ENCODE measurements around the gene PDE5A.

The PDE5A gene

DNA sequence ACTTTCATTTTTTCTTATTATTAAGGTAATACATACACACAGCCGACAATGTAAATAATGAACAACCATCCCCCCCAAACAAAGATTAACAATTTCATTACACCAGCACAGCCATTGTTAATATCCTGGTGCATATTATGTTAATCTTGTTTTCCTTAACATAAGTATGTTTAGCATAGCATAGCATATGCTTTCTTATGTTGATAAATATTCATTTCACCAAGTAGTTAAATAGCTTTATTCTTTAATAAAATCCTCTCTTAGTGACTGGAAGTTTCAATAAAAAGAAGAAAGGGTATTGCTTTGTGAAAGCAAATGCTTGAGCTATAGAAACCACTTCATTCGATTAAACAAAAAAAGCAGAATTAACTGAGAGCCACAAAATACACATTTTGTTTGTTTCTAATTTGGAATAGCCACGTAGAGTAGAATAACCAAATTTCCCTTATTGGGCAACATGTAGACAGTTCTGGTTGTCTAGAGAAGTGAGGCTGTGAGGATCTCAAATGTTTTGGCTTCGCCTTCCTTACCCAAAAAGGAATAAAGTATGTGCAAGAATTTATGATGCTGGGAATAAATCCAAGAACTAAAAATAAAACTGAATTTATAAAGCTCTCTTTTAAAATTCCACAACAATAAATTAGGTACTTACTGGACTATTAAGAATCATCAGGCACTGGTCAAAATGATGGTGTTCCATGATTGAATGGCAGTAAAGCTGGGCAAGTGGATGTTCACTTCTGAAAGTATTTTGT lies 118.0 kb downstream of the PDE5A start:
- Histone ChIP-seq H3K9me3 (ENCODE audit: control insufficient read depth, low read length) (no peaks in the 10 kb centered on the region), H3K14ac (ENCODE audit: low read length in 2 of 2) (no peak overlapping the region), H3K4me1 (ENCODE audit: control insufficient read depth, insufficient read depth, low read depth, low read length) (no peaks in the 10 kb centered on the region), H2BK5ac (ENCODE audit: low read depth, low read length, poor library complexity, severe bottlenecking) (no peak overlapping the region), H2BK120ac (ENCODE audit: low read depth, low read length) (no peak overlapping the region), H3K18ac (ENCODE audit: low read depth in 1 of 2, low read length in 2 of 2) (no peak overlapping the region), H3K79me1 (replicated peaks; ENCODE audit: low read length, poor library complexity, severe bottlenecking) (no peaks in the 10 kb centered on the region), H2BK15ac (ENCODE audit: low read depth, poor library complexity, severe bottlenecking) (no peak overlapping the region), H3K4ac (ENCODE audit: low read depth in 1 of 2, low read length in 2 of 2) (no peak overlapping the region), H2AK5ac (ENCODE audit: low read length, severe bottlenecking) (no peak overlapping the region), H3K23ac (ENCODE audit: low read length in 2 of 2) (no peak overlapping the region), H4K91ac (ENCODE audit: low read length) (no peak overlapping the region), H3K27ac (ENCODE audit: low read length, poor library complexity, severe bottlenecking) (no peak overlapping the region), H2AFZ (ENCODE audit: low read depth, low read length) (no peak overlapping the region), H3K9ac (ENCODE audit: low read length) (no peak overlapping the region), H3K36me3 (ENCODE audit: control insufficient read depth in 1 of 2, insufficient read depth in 2 of 2, low read depth in 1 of 2, low read length in 2 of 2) (peaks cover 3 to 48% of the 10 kb centered on the region in 2 experiments), H2BK12ac (ENCODE audit: low read length in 2 of 2) (no peak overlapping the region), H3K27me3 (ENCODE audit: control insufficient read depth in 1 of 2, insufficient read depth in 1 of 2, low read length in 2 of 2) (no peaks in the 10 kb centered on the region), H3K4me3 (ENCODE audit: insufficient read depth in 1 of 2, low read depth in 1 of 2, low read length in 2 of 2) (no peak overlapping the region), H4K8ac (ENCODE audit: low read length) (no peak overlapping the region), H3K4me2 (ENCODE audit: low read length, poor library complexity, severe bottlenecking) (no peak overlapping the region)
- WGBS, result 91% methylated on average over 1 of the region's 4 CpGs
- no peak for DNase-seq

DNA sequence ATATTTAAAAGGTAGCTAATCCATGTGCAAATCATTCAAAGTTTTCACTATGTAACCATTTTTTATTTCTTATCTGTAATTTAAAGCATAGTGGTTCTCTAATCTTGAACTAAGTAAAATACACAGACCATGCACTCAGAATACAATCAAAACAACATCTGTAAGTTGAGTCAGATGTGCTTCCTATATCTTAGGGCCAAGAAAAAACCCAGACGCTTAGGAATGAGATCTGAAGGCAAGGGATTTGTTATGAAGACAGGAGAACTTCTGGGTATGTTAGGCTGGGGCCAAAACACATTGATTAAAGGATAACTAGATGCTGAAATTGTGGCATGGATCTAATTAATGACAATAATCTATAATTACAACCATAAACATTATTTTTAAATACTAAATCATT lies 120.3 kb downstream of the PDE5A start:
- Histone ChIP-seq H2BK12ac (ENCODE audit: low read length in 2 of 2) (no peak overlapping the region), H2AFZ (ENCODE audit: low read depth, low read length) (no peak overlapping the region), H3K36me3 (ENCODE audit: control insufficient read depth in 1 of 2, insufficient read depth in 2 of 2, low read depth in 1 of 2, low read length in 2 of 2) (peaks cover 3 to 40% of the 10 kb centered on the region in 2 experiments), H3K14ac (ENCODE audit: low read length in 2 of 2) (no peak overlapping the region), H3K79me1 (replicated peaks; ENCODE audit: low read length, poor library complexity, severe bottlenecking) (no peaks in the 10 kb centered on the region), H3K4me1 (ENCODE audit: control insufficient read depth, insufficient read depth, low read depth, low read length) (no peaks in the 10 kb centered on the region), H3K9me3 (ENCODE audit: control insufficient read depth, low read length) (no peaks in the 10 kb centered on the region), H4K8ac (ENCODE audit: low read length) (no peak overlapping the region), H3K9ac (ENCODE audit: low read length) (no peak overlapping the region), H3K27me3 (ENCODE audit: control insufficient read depth in 1 of 2, insufficient read depth in 1 of 2, low read length in 2 of 2) (no peaks in the 10 kb centered on the region), H3K27ac (ENCODE audit: low read length, poor library complexity, severe bottlenecking) (no peak overlapping the region), H3K18ac (ENCODE audit: low read depth in 1 of 2, low read length in 2 of 2) (no peak overlapping the region), H2BK15ac (ENCODE audit: low read depth, poor library complexity, severe bottlenecking) (no peak overlapping the region), H3K23ac (ENCODE audit: low read length in 2 of 2) (no peak overlapping the region), H2AK5ac (ENCODE audit: low read length, severe bottlenecking) (no peak overlapping the region), H3K4me2 (ENCODE audit: low read length, poor library complexity, severe bottlenecking) (no peak overlapping the region), H4K91ac (ENCODE audit: low read length) (no peak overlapping the region), H2BK5ac (ENCODE audit: low read depth, low read length, poor library complexity, severe bottlenecking) (no peak overlapping the region), H3K4me3 (ENCODE audit: insufficient read depth in 1 of 2, low read depth in 1 of 2, low read length in 2 of 2) (no peak overlapping the region), H3K4ac (ENCODE audit: low read depth in 1 of 2, low read length in 2 of 2) (no peak overlapping the region), H2BK120ac (ENCODE audit: low read depth, low read length) (no peak overlapping the region)
- WGBS, result 83% methylated on average over 1 of the region's 1 CpG
- DNase-seq, result no peak

DNA sequence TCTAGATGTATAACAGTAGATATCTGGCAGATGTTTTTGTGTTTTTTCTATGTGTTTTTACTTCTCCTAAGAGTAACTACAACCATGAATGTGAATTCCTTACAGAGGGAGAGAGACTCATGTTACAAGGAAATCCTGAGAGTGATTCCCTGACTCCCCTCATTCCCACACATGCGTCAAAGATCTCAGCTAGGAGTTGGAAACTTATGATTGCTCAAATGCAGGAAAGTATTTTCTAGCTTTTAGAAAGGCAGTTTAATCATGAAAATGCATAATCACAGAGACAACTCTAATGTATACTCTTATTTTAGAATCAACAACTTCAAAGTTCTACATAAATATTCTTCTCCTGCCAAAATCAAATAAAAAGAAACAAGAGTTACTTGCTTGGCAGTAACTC lies 121.8 kb downstream of the PDE5A start:
- WGBS, result no CpG with 5 or more reads among the region's 1 CpG
- no peak overlapping the region for H4K8ac ChIP-seq (ENCODE audit: low read length)
- no peak overlapping the region for H3K18ac ChIP-seq (ENCODE audit: low read depth in 1 of 2, low read length in 2 of 2)

DNA sequence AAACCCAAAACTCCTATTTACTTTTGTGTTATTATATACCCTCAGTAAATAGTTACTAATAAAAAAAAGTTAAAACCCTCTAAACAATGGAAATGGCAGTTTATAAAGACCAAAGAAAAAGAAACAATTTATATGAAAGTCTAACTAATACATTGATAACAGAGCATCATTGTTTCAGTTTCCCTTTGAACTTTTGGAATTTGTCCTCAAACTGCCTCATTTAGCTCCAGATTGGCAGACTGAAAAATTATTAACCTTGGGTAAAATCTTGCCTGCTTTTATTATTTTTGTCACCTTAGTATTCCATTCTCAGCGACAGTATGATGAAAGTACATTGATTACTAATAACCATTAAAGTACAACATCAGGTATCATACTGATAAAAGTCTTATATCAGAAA lies 124.0 kb downstream of the PDE5A start:
- Histone ChIP-seq H2AK5ac (ENCODE audit: low read length, severe bottlenecking) (no peak overlapping the region), H3K4me3 (ENCODE audit: insufficient read depth in 1 of 2, low read depth in 1 of 2, low read length in 2 of 2) (no peak overlapping the region), H3K27ac (ENCODE audit: low read length, poor library complexity, severe bottlenecking) (no peak overlapping the region), H4K8ac (ENCODE audit: low read length) (no peak overlapping the region), H3K4ac (ENCODE audit: low read depth in 1 of 2, low read length in 2 of 2) (no peak overlapping the region), H2BK12ac (ENCODE audit: low read length in 2 of 2) (no peak overlapping the region), H3K4me2 (ENCODE audit: low read length, poor library complexity, severe bottlenecking) (no peak overlapping the region), H3K27me3 (ENCODE audit: control insufficient read depth in 1 of 2, insufficient read depth in 1 of 2, low read length in 2 of 2) (no peaks in the 10 kb centered on the region), H3K14ac (ENCODE audit: low read length in 2 of 2) (no peak overlapping the region), H2BK15ac (ENCODE audit: low read depth, poor library complexity, severe bottlenecking) (no peak overlapping the region), H2BK120ac (ENCODE audit: low read depth, low read length) (no peak overlapping the region), H2BK5ac (ENCODE audit: low read depth, low read length, poor library complexity, severe bottlenecking) (no peak overlapping the region), H3K23ac (ENCODE audit: low read length in 2 of 2) (no peak overlapping the region), H4K91ac (ENCODE audit: low read length) (no peak overlapping the region), H3K18ac (ENCODE audit: low read depth in 1 of 2, low read length in 2 of 2) (no peak overlapping the region), H3K4me1 (ENCODE audit: control insufficient read depth, insufficient read depth, low read depth, low read length) (no peaks in the 10 kb centered on the region), H3K9me3 (ENCODE audit: control insufficient read depth, low read length) (no peaks in the 10 kb centered on the region), H3K9ac (ENCODE audit: low read length) (no peak overlapping the region), H3K36me3 (ENCODE audit: control insufficient read depth in 1 of 2, insufficient read depth in 2 of 2, low read depth in 1 of 2, low read length in 2 of 2) (peaks cover 4 to 61% of the 10 kb centered on the region in 2 experiments), H2AFZ (ENCODE audit: low read depth, low read length) (no peak overlapping the region), H3K79me1 (replicated peaks; ENCODE audit: low read length, poor library complexity, severe bottlenecking) (no peaks in the 10 kb centered on the region)
- no CpG with 5 or more reads among the region's 1 CpG for WGBS
- no peak for DNase-seq

More for the DNA sequence above, 121.8 kb downstream of the PDE5A start:
- DNase-seq, result no peak
- H3K23ac ChIP-seq (ENCODE audit: low read length in 2 of 2), result no peak overlapping the region
- no peak overlapping the region for H3K4ac ChIP-seq (ENCODE audit: low read depth in 1 of 2, low read length in 2 of 2)
- no peak overlapping the region for H3K9ac ChIP-seq (ENCODE audit: low read length)
- H2BK15ac ChIP-seq (ENCODE audit: low read depth, poor library complexity, severe bottlenecking), result no peak overlapping the region
- H3K27ac ChIP-seq (ENCODE audit: low read length, poor library complexity, severe bottlenecking), result no peak overlapping the region
- H3K14ac ChIP-seq (ENCODE audit: low read length in 2 of 2), result no peak overlapping the region
- peaks cover 0 to 42% of the 10 kb centered on the region in 2 experiments for H3K36me3 ChIP-seq (ENCODE audit: control insufficient read depth in 1 of 2, insufficient read depth in 2 of 2, low read depth in 1 of 2, low read length in 2 of 2)
- H3K4me3 ChIP-seq (ENCODE audit: insufficient read depth in 1 of 2, low read depth in 1 of 2, low read length in 2 of 2), result no peak overlapping the region
- no peaks in the 10 kb centered on the region for H3K9me3 ChIP-seq (ENCODE audit: control insufficient read depth, low read length)
- no peak overlapping the region for H2AK5ac ChIP-seq (ENCODE audit: low read length, severe bottlenecking)
- no peak overlapping the region for H4K91ac ChIP-seq (ENCODE audit: low read length)
- H2BK12ac ChIP-seq (ENCODE audit: low read length in 2 of 2), result no peak overlapping the region
- H3K4me1 ChIP-seq (ENCODE audit: control insufficient read depth, insufficient read depth, low read depth, low read length), result no peaks in the 10 kb centered on the region
- no peak overlapping the region for H2BK5ac ChIP-seq (ENCODE audit: low read depth, low read length, poor library complexity, severe bottlenecking)
- H3K4me2 ChIP-seq (ENCODE audit: low read length, poor library complexity, severe bottlenecking), result no peak overlapping the region
- H2BK120ac ChIP-seq (ENCODE audit: low read depth, low read length), result no peak overlapping the region
- H3K79me1 ChIP-seq (replicated peaks; ENCODE audit: low read length, poor library complexity, severe bottlenecking), result no peaks in the 10 kb centered on the region
- no peaks in the 10 kb centered on the region for H3K27me3 ChIP-seq (ENCODE audit: control insufficient read depth in 1 of 2, insufficient read depth in 1 of 2, low read length in 2 of 2)
- no peak overlapping the region for H2AFZ ChIP-seq (ENCODE audit: low read depth, low read length)
